H1 (cell line): ENCODE measurements around the gene AFF1. TPM values are rescaled to one million over a fixed set of nuclear protein-coding genes. Genes with fewer than 3 reads are reported as not detected.

Source experiments
- CTCF ChIA-PET: fragments of 300-600 bp; sonication (Branson Sonifier 250); formaldehyde crosslinking; loops from one replicate; lab custom pipeline; 2021; ENCODE audit not compliant: partially characterized antibody; lab: Charles Lee
- POLR2A ChIA-PET: fragments of 300-600 bp; sonication (Branson Sonifier 250); formaldehyde crosslinking; loops from one replicate; lab custom pipeline; 2021; ENCODE audit warnings: inconsistent platforms; ENCODE audit not compliant: partially characterized antibody; lab: Charles Lee
- DNase-seq, 2 experiments: peaks; one replicate each; pipeline versions ENCODE4 v3.0.0 to v3.0.0-alpha.2; 2010 to 2022; ENCODE audit warnings: low spot score in 2 of 2, low read depth in 1 of 2, mixed read lengths in 1 of 2
- FAIRE-seq: peaks from 2 replicates; lab custom pipeline; 2011; peaks lifted over from hg19 to GRCh38; lab: Jason Lieb, UNC
- H2AFZ ChIP-seq: 2 replicates; pipeline ENCODE4 v1.8.1; 2012; ENCODE audit warnings: low read length, inconsistent platforms
- H2AK5ac ChIP-seq: 2 replicates; pipeline ENCODE4 v1.6.1; 2013; ENCODE audit warnings: low read depth, low read length
- H2BK120ac ChIP-seq: replicated peaks from 2 replicates; pipeline ENCODE3; 2013; ENCODE audit warnings: low read depth, low read length, inconsistent platforms
- H2BK12ac ChIP-seq: 2 replicates; pipeline ENCODE4 v1.6.1; 2013; ENCODE audit warnings: low read depth, low read length
- H2BK15ac ChIP-seq: 2 replicates; pipeline ENCODE4 v1.6.1; 2013; ENCODE audit warnings: low read length
- H2BK20ac ChIP-seq: 2 replicates; pipeline ENCODE4 v1.6.1; 2013; ENCODE audit warnings: low read length
- H2BK5ac ChIP-seq: 2 replicates; pipeline ENCODE4 v1.6.1; 2013; ENCODE audit warnings: low read depth, low read length
- H3K14ac ChIP-seq: 2 replicates; pipeline ENCODE4 v1.6.1; 2013; ENCODE audit warnings: inconsistent platforms; ENCODE audit not compliant: insufficient read length
- H3K18ac ChIP-seq: 2 replicates; pipeline ENCODE4 v1.6.1; 2013; ENCODE audit warnings: low read length; ENCODE audit errors: extremely low read depth
- H3K23ac ChIP-seq: 2 replicates; pipeline ENCODE4 v1.6.1; 2013; ENCODE audit warnings: inconsistent platforms; ENCODE audit not compliant: insufficient read length
- H3K23me2 ChIP-seq: 2 replicates; pipeline ENCODE4 v1.6.1; 2013; ENCODE audit warnings: low read depth, low read length
- H3K27ac ChIP-seq: 2 replicates; pipeline ENCODE4 v1.6.1; 2011; ENCODE audit warnings: low read depth, low read length, inconsistent platforms
- H3K27me3 ChIP-seq, 4 experiments: replicated peaks in 1 of 4; 1 replicate in 1 of 4; 2 replicates in 3 of 4; pipeline versions ENCODE4 v1.6.1 to v1.8.1; 2011 to 2013; ENCODE audit warnings: low read length in 3 of 4, mild to moderate bottlenecking in 3 of 4, inconsistent platforms in 2 of 4, mixed read lengths in 2 of 4, moderate library complexity in 1 of 4; ENCODE audit not compliant: control insufficient read depth in 3 of 4, insufficient read depth in 3 of 4; ENCODE audit errors: extremely low read depth in 1 of 4
- H3K36me3 ChIP-seq, 4 experiments: 2 replicates each; pipeline versions ENCODE4 v1.6.1 to v1.8.1; 2011 to 2013; ENCODE audit warnings: mild to moderate bottlenecking in 4 of 4, low read length in 3 of 4, moderate library complexity in 2 of 4, control low read depth in 1 of 4, inconsistent platforms in 1 of 4; ENCODE audit not compliant: insufficient read depth in 4 of 4, control insufficient read depth in 2 of 4
- H3K4ac ChIP-seq: replicated peaks from 2 replicates; pipeline ENCODE3; 2013; ENCODE audit warnings: low read length, low read depth, mixed read lengths, inconsistent platforms; ENCODE audit not compliant: insufficient read length
- H3K4me1 ChIP-seq, 4 experiments: replicated peaks in 1 of 4; 1 replicate in 1 of 4; 2 replicates in 3 of 4; pipeline versions ENCODE4 v1.6.1 to v1.8.1; 2011 to 2013; ENCODE audit warnings: low read length in 3 of 4, inconsistent platforms in 2 of 4, mixed read lengths in 1 of 4; ENCODE audit not compliant: insufficient read depth in 4 of 4, control insufficient read depth in 3 of 4
- H3K4me2 ChIP-seq, 2 experiments: 2 replicates each; pipeline versions ENCODE4 v1.6.1 to v1.8.1; 2011 to 2013; ENCODE audit warnings: low read depth in 2 of 2, low read length in 2 of 2, control low read depth in 1 of 2, inconsistent platforms in 1 of 2, mild to moderate bottlenecking in 1 of 2; ENCODE audit not compliant: insufficient read depth in 1 of 2
- H3K4me3 ChIP-seq, 4 experiments: fragments of 200-600, 300-600 bp in 1 of 4; sonication (generic), shearing (Covaris generic), sonication (Bioruptor Twin) in 1 of 4; 2 replicates each; pipeline versions ENCODE4 v1.5.1 to v1.8.1; 2011 to 2016; ENCODE audit warnings: low read length in 4 of 4, low read depth in 3 of 4, control low read depth in 2 of 4, inconsistent platforms in 2 of 4, mild to moderate bottlenecking in 2 of 4, mixed read lengths in 1 of 4, moderate library complexity in 1 of 4; ENCODE audit not compliant: insufficient read depth in 2 of 4; ENCODE audit errors: extremely low read depth in 1 of 4
- H3K56ac ChIP-seq: replicated peaks from 2 replicates; pipeline ENCODE3; 2013; ENCODE audit warnings: low read depth, mild to moderate bottlenecking, mixed read lengths, low read length, inconsistent platforms; ENCODE audit not compliant: insufficient read length
- H3K79me1 ChIP-seq: 2 replicates; pipeline ENCODE4 v1.6.1; 2013; ENCODE audit warnings: low read depth, low read length, control low read depth
- H3K79me2 ChIP-seq, 2 experiments: 2 replicates each; pipeline versions ENCODE4 v1.6.1 to v1.8.1; 2012 to 2013; ENCODE audit warnings: low read length in 2 of 2, mild to moderate bottlenecking in 2 of 2, inconsistent platforms in 1 of 2; ENCODE audit not compliant: insufficient read depth in 2 of 2, control insufficient read depth in 1 of 2
- H3K9ac ChIP-seq, 4 experiments: replicated peaks in 1 of 4; 1 replicate in 1 of 4; 2 replicates in 3 of 4; pipeline versions ENCODE4 v1.6.1 to v1.8.1; 2011 to 2013; ENCODE audit warnings: low read depth in 3 of 4, low read length in 3 of 4, control low read depth in 2 of 4, mild to moderate bottlenecking in 2 of 4, moderate library complexity in 2 of 4, inconsistent platforms in 1 of 4; ENCODE audit errors: extremely low read depth in 1 of 4
- H3K9me3 ChIP-seq, 2 experiments: 2 replicates each; pipeline versions ENCODE4 v1.6.1 to v1.8.1; 2012 to 2013; ENCODE audit warnings: mild to moderate bottlenecking in 2 of 2, moderate library complexity in 2 of 2, control low read depth in 1 of 2, inconsistent platforms in 1 of 2, low read depth in 1 of 2, low read length in 1 of 2, mixed read lengths in 1 of 2; ENCODE audit not compliant: insufficient read depth in 2 of 2
- H4K20me1 ChIP-seq, 2 experiments: replicated peaks in 1 of 2; 2 replicates each; pipeline versions ENCODE3 to v1.8.1; 2011 to 2013; ENCODE audit warnings: inconsistent platforms in 2 of 2, low read length in 2 of 2, mild to moderate bottlenecking in 1 of 2; ENCODE audit not compliant: insufficient read depth in 2 of 2, control insufficient read depth in 1 of 2
- H4K5ac ChIP-seq: 2 replicates; pipeline ENCODE4 v1.6.1; 2013; ENCODE audit warnings: low read length, low read depth, mixed read lengths, inconsistent platforms; ENCODE audit not compliant: insufficient read length
- H4K8ac ChIP-seq: 2 replicates; pipeline ENCODE4 v1.8.0; 2013; ENCODE audit warnings: mild to moderate bottlenecking, moderate library complexity, low read length, inconsistent platforms; ENCODE audit not compliant: insufficient read depth; ENCODE audit errors: extremely low read depth
- H4K91ac ChIP-seq: replicated peaks from 2 replicates; pipeline ENCODE3; 2013; ENCODE audit warnings: low read length, mixed read lengths, inconsistent platforms; ENCODE audit not compliant: insufficient read length
- ASH2L ChIP-seq: fragments of 200-600, 300-600 bp; sonication (generic); IDR thresholded peaks from one replicate; pipeline ENCODE4 v1.7.1; 2017; ENCODE audit warnings: low read length
- CHD2 ChIP-seq: IDR thresholded peaks from 2 replicates; pipeline ENCODE4 v1.6.1; 2012; ENCODE audit warnings: low read length, improper control_type of control experiment
- EP300 ChIP-seq, 2 experiments: IDR thresholded peaks; 1 replicate in 1 of 2; 2 replicates in 1 of 2; pipeline ENCODE4 v1.6.1; 2011 to 2012; ENCODE audit warnings: low read depth in 2 of 2, low read length in 2 of 2, mild to moderate bottlenecking in 2 of 2, borderline replicate concordance in 1 of 2, inconsistent platforms in 1 of 2, moderate library complexity in 1 of 2
- FOSL1 ChIP-seq: IDR thresholded peaks from 2 replicates; pipeline ENCODE4 v1.6.1; 2011; ENCODE audit warnings: mild to moderate bottlenecking, low read depth, low read length, moderate library complexity; ENCODE audit not compliant: insufficient read depth
- JUND ChIP-seq: IDR thresholded peaks from 2 replicates; pipeline ENCODE4 v1.6.1; 2011; ENCODE audit warnings: mild to moderate bottlenecking, improper control_type of control experiment, low read length
- SAP30 ChIP-seq: fragments of 300-600 bp; sonication (generic); IDR thresholded peaks from 2 replicates; pipeline ENCODE4 v1.7.1; 2012; ENCODE audit warnings: low read length, moderate library complexity, mild to moderate bottlenecking, inconsistent platforms; ENCODE audit not compliant: insufficient read depth, insufficient replicate concordance
- SIRT6 ChIP-seq: IDR thresholded peaks from one replicate; pipeline ENCODE4 v1.7.1; 2012; ENCODE audit warnings: low read length, inconsistent platforms
- SP2 ChIP-seq: IDR thresholded peaks from 2 replicates; pipeline ENCODE4 v1.6.1; 2012; ENCODE audit warnings: mild to moderate bottlenecking, low read length, inconsistent platforms
- SUZ12 ChIP-seq: fragments of 200-600 bp; sonication (generic); IDR thresholded peaks from 2 replicates; pipeline ENCODE4 v1.6.1; 2012; ENCODE audit warnings: mild to moderate bottlenecking, inconsistent platforms, low read length, moderate library complexity, mixed read lengths
- TAF7 ChIP-seq: optimal IDR thresholded peaks from 2 replicates; pipeline ENCODE3; 2011; ENCODE audit warnings: low read depth, mild to moderate bottlenecking, inconsistent platforms, low read length, moderate library complexity, borderline replicate concordance
- TCF12 ChIP-seq: IDR thresholded peaks from 2 replicates; pipeline ENCODE4 v1.6.1; 2011; ENCODE audit warnings: low read depth, mild to moderate bottlenecking, low read length
- WGBS, 2 experiments: shearing (Covaris generic) in 1 of 2; methylation state at CpG; one replicate each; pipeline versions ENCODE4 v1.1.6 to v1.1.7; 2013 to 2015; ENCODE audit warnings: low lambda C conversion rate in 2 of 2, mixed read lengths in 2 of 2, inconsistent platforms in 1 of 2, low coverage in 1 of 2, missing lambda C conversion rate in 1 of 2; ENCODE audit not compliant: insufficient replicate concordance in 2 of 2, insufficient coverage in 1 of 2, insufficient read length in 1 of 2; ENCODE audit errors: extremely low coverage in 1 of 2, missing lambda C conversion rate in 1 of 2; 5-methylcytosine and 5-hydroxymethylcytosine counted together
- polyA plus RNA-seq, 7 experiments: library from polyadenylated mRNA; depleted of rRNA in 3 of 7; stranded (reverse) in 5 of 7; unstranded in 2 of 7; fragments of >200 nt in 5 of 7; fragments of 200-250 nt in 2 of 7; gene quantifications; 1 replicate in 5 of 7; 2 replicates in 1 of 7; 4 replicates in 1 of 7; pipeline versions ENCODE4 v1.2.1 to v1.2.3, GENCODE V29; 2011 to 2013; ENCODE audit warnings: missing spikeins in 2 of 7, mixed read lengths in 2 of 7
- total RNA-seq: library from RNA; stranded (reverse); fragmentation: NEBNext Ultra II Directional; extraction: Animal tissue kit (Norgen Biotek cat#: 25700); gene quantifications from 2 replicates; pipeline ENCODE4 v1.2.1, GENCODE V29; 2021
- TF ChIP-seq, protein P1 (sequence below): IDR thresholded peaks from 2 replicates; pipeline ENCODE4 v1.6.1; 2012; ENCODE audit warnings: inconsistent platforms

AFF1 gene
- total and polyA plus RNA-seq, 2 of the 8 experiments (the other 6 are each of a cell fraction or from before 2014, with no cell fraction given) = 14.8 to 85.5 TPM

DNA sequence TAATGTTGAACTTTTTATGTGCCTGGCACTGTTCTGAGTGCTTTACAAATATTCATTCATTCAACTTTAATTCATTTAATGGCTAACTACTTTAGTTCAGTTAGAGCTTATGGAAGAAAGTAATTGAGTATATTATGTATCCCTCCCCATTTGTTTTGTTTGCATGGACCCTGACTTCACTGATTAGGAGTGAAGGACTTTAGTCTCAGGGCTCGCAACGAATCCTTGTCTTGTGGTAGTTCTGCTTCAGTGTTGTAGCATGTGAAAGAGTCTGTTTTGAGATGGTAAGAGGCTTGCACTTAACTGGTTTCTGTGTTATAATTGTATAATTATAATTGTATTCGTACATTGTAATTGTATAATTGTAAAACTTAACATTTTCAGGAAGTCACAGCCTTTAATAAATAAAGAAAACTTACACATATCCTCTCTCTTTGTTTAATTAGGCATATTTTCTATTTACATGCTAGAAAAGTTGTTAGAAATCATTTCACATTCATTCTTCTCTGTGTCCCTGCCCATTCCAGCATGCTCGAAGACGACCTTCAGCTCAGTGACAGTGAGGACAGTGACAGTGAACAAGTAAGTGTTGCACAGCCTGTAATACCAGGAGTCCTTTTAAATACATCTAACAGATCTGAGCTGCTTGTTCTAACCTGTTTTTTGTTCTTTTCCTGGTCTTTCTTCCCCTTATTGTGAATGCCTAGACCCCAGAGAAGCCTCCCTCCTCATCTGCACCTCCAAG lies 170.5 kb downstream of the AFF1 start:
- no peaks in the 10 kb centered on the region for H3K9me3 ChIP-seq
- no peak overlapping the region for H2BK12ac ChIP-seq
- no peaks in the 10 kb centered on the region for H3K23me2 ChIP-seq
- H3K9ac ChIP-seq = no peak overlapping the region
- no peaks in the 10 kb centered on the region for H4K20me1 ChIP-seq
- WGBS, 2 experiments = 92% methylated on average over 5 of the region's 5 CpGs; no CpG with 5 or more reads in 1 of the 2 experiments
- no peak overlapping the region for H3K56ac ChIP-seq
- no peak overlapping the region for H3K4me2 ChIP-seq
- no peak overlapping the region for H2BK120ac ChIP-seq
- H3K79me1 ChIP-seq = no peaks in the 10 kb centered on the region; the same call in 1 of the 2 replicates
- H3K14ac ChIP-seq = no peak overlapping the region
- peaks cover 0 to 1% (median 0%) of the 10 kb centered on the region in 4 experiments; a peak in 2 of 7 replicates for H3K4me1 ChIP-seq
- no peaks in the 10 kb centered on the region for H3K27me3 ChIP-seq
- no peak overlapping the region for H2AFZ ChIP-seq
- H2BK5ac ChIP-seq = no peak overlapping the region
- no peak overlapping the region for H3K18ac ChIP-seq
- no peak overlapping the region for H3K4me3 ChIP-seq
- H2BK15ac ChIP-seq = no peak overlapping the region
- H4K91ac ChIP-seq = no peak overlapping the region
- no peak overlapping the region for H3K27ac ChIP-seq
- no peak for FAIRE-seq
- H3K4ac ChIP-seq = no peak overlapping the region
- H2AK5ac ChIP-seq = no peak overlapping the region
- no peak overlapping the region for H2BK20ac ChIP-seq
- peaks cover 5 to 34% (median 8%) of the 10 kb centered on the region in 4 experiments for H3K36me3 ChIP-seq
- H3K23ac ChIP-seq = no peak overlapping the region
- ChIA-PET CTCF (interaction anchor here (0.6 to 2.0 kb wide), 10 partner anchors 10 to 224 kb away, joined by 3 to 12 read pairs (median 4); no protein-coding TSS in a partner anchor), POLR2A (no interaction called here)
- H4K8ac ChIP-seq = no peak overlapping the region
- no peak for DNase-seq
- H3K79me2 ChIP-seq = 0 out of 4 replicates have a peak, but pooled peaks cover 0 to 3% of the 10 kb centered on the region in 2 experiments
- H4K5ac ChIP-seq = no peak overlapping the region
- TF ChIP-seq TCF12 (no peak), SIRT6 (no peak), TAF7 (no peak), SUZ12 (no peak), SAP30 (no peak), EP300 (IDR thresholded peaks at IDR 0.05; ENCODE audit: borderline replicate concordance in 1 of 2, low read depth in 2 of 2, low read length in 2 of 2) (no peak), SP2 (no peak), CHD2 (no peak), JUND (no peak), FOSL1 (no peak), ASH2L (no peak)
- TF ChIP-seq, protein P1, sequence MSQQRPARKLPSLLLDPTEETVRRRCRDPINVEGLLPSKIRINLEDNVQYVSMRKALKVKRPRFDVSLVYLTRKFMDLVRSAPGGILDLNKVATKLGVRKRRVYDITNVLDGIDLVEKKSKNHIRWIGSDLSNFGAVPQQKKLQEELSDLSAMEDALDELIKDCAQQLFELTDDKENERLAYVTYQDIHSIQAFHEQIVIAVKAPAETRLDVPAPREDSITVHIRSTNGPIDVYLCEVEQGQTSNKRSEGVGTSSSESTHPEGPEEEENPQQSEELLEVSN = no peak
